ENCODE data around the gene AARSD1.

- TF ChIP-seq CTCF (conservative IDR thresholded peaks at IDR 0.05) (no peak), ZFX (IDR thresholded peaks at IDR 0.05) (no peak)
Measured at GRCh38 chr17:42906772-42907446, 57.3 kb downstream of the AARSD1 start.

All from C4-2B (cell line).